ENCODE measurements around the gene SIL1. TPM values are rescaled to one million over a fixed set of nuclear protein-coding genes. Genes with fewer than 3 reads are reported as not detected.

Gene SIL1
- total and polyA plus RNA-seq, 2 of the 8 experiments (the other 6 are each of a cell fraction or from before 2014, with no cell fraction given), result 8.3 to 12.8 TPM

DNA sequence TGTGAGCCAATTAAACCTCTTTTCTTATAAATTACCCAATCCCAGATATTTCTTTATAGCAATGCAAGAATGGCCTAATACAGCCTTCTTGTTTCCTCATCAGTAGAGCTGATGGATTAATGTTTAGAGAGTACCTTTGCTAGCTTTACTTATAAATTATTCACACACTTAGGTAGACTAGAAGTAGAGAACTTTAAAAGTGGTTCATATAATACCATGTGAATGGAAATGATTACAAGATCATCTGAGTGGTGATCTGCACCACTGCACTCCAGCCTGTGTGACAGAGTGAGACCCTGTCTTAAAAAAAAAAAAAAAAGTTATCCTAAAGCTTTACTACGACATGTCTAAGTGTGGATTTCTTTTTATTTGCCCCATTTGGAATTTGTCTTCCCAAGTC lies 299.9 kb downstream of the SIL1 start (continued):
- TF ChIP-seq CHD1 (IDR thresholded peaks at IDR 0.05; ENCODE audit: low read depth, low read length), result no peak
- TF ChIP-seq SAP30 (IDR thresholded peaks at IDR 0.05; ENCODE audit: insufficient read depth, insufficient replicate concordance, low read length), result no peak

Small RNAs within 50 kb of the gene (small RNA-seq; reads per million reads assigned to genes)
- gene RNU6-572P (ENCODE audit: insufficient read depth), result not detected

Other genes with a start within 250 kb of the SIL1 start
- 378 and 389 TPM in 2 replicates for gene MATR3, start 95.4 kb upstream of the SIL1 start, total RNA-seq (2021; fragmentation: NEBNext Ultra II Directional; extraction: Animal tissue kit (Norgen Biotek cat#: 25700))
- 90.6 and 116 TPM in 2 replicates for gene MATR3, start 95.4 kb upstream of the SIL1 start, polyA plus RNA-seq (2011; rRNA removed)
- gene PAIP2, start 143.5 kb upstream of the SIL1 start, total RNA-seq (2021; fragmentation: NEBNext Ultra II Directional; extraction: Animal tissue kit (Norgen Biotek cat#: 25700)), result 157 and 162 TPM in 2 replicates
- gene PAIP2, start 143.5 kb upstream of the SIL1 start, polyA plus RNA-seq (2011; rRNA removed), result 68.8 and 87.6 TPM in 2 replicates
- not detected in 2 replicates for gene SLC23A1, start 184.9 kb upstream of the SIL1 start, total RNA-seq (2021; fragmentation: NEBNext Ultra II Directional; extraction: Animal tissue kit (Norgen Biotek cat#: 25700))
- gene SLC23A1, start 184.9 kb upstream of the SIL1 start, polyA plus RNA-seq (2011; rRNA removed), result 0.03 TPM in 1 of 2 replicates, not detected in the other
- 0.47 TPM in 1 of 2 replicates, not detected in the other for gene MZB1, start 191.5 kb upstream of the SIL1 start, total RNA-seq (2021; fragmentation: NEBNext Ultra II Directional; extraction: Animal tissue kit (Norgen Biotek cat#: 25700))
- 0.39 and 0.71 TPM in 2 replicates for gene MZB1, start 191.5 kb upstream of the SIL1 start, polyA plus RNA-seq (2011; rRNA removed)
- gene PROB1, start 196.7 kb upstream of the SIL1 start, total RNA-seq (2021; fragmentation: NEBNext Ultra II Directional; extraction: Animal tissue kit (Norgen Biotek cat#: 25700)), result 3.1 and 3.3 TPM in 2 replicates
- gene PROB1, start 196.7 kb upstream of the SIL1 start, polyA plus RNA-seq (2011; rRNA removed), result 0.89 and 1.9 TPM in 2 replicates
- gene SPATA24, start 205.7 kb upstream of the SIL1 start, total RNA-seq (2021; fragmentation: NEBNext Ultra II Directional; extraction: Animal tissue kit (Norgen Biotek cat#: 25700)), result 9.4 and 11.6 TPM in 2 replicates
- 4.4 and 5.8 TPM in 2 replicates for gene SPATA24, start 205.7 kb upstream of the SIL1 start, polyA plus RNA-seq (2011; rRNA removed)
- gene DNAJC18, start 241.2 kb upstream of the SIL1 start, total RNA-seq (2021; fragmentation: NEBNext Ultra II Directional; extraction: Animal tissue kit (Norgen Biotek cat#: 25700)), result 22.0 and 29.2 TPM in 2 replicates
- gene DNAJC18, start 241.2 kb upstream of the SIL1 start, polyA plus RNA-seq (2011; rRNA removed), result 3.8 and 7.8 TPM in 2 replicates